GM12874 (cell line): Measurements from ENCODE around the gene PACSIN3.

Source experiments
- CTCF ChIP-seq: IDR thresholded peaks from 2 replicates; pipeline ENCODE4 v1.5.1; 2011; ENCODE audit warnings: low read depth, mild to moderate bottlenecking, control low read depth, low read length, moderate library complexity; ENCODE audit not compliant: insufficient read depth

The PACSIN3 gene

DNA sequence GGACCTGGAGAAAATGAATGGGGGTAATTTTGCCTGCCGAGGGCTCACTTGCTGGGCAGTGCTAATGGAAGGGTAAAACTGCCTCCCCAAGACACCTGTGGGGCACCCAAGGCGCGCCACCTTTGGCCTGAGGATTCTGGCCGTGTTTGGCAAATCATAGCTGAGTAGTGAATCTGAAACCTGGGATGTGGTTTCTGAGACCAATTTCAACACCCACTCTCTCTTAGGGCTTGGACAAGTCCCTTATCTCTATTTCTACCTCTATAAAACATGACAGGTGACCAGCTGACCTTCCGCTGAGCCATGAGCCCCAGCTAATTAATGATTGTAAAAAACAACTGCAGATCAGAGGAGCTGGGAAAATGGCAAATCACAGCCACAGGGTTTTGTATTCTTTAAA is 1.5 kb upstream of the PACSIN3 start:
- no peak for TF ChIP-seq CTCF

DNA sequence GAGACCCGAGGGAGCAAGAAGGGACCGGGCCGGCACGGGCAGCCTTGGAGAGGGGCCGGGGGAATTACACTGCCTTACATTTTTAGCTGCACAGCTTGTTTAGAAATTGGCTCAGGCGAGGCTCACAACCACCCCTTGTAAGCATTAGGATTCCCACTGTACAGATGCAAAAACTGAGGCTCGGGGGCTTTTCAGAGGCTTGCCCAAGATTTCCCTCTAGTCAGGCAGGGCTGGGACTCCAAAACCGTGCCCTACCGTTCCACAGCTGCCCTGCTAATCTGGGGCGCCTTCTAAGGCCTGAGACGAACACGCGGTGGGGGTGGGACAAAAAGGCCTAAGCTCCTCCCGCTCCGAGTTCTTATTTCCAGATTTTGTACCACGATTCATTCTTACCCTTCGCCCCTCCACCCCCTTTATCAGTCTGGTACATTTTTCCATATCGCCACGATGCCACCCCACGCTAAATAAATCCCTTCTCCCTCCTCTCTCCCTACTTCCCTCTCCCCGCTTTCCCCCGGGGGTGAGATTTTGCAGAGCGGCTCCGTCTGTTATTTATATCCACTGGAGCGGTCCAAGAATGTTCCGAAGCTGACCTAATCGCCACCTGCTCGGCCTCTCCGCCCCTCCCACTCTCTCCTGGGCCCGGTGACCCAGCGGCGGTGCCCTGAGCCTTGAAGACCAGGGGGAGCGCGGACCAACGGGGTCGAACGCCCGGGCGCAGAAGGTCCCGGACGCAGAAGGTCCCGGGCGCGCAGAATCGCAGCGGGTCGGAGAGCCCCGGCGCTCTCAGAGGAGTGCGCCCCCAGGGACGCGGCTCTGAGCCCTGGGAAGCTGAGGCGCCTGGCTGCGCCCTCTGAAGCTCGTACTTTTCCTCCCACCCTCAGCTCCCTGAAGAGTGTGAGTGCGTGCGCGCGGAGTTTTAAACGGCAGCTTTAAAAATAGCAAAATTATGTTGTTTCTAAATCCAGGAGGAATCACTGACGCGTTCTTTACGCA is 764 bp upstream of the PACSIN3 start:
- TF ChIP-seq CTCF, result no peak

DNA sequence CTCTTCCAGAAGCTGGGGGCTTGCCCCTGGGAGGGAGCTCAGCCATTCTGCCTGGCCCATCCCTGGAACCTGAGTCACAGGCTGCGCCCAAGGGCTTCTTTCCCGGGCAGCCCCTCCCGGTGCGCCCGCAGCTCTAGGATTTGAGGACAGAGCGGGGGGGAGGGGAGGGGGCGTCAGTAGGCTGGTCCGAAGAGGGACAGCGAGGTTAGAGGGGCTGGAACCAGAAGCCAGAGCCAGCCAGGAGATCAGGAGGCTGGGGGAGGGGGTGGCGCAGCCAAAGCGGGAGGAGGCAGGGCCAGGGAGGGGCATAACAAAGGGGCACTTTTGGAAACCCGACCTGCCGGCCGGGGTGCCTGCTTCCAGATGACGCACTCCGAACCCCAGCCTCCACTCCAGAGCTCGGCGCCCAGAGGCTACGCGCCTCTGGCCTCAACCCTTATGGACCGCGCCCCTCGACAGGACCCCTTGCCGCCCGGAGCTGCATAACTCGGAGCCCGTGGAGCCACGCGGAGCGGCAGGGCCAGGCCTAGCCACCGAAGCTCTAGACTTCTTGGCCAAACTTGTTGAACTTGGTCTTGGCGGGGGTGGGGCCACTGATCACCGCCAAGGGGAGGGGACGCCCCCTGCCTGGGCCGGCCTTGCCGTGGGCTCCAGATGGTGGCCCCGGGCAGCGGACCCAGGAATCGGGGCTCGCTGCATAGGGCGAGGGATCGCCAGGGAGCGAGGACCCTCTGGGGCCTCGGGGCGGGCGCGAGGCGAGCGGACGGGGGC is 744 bp downstream of the PACSIN3 start:
- TF ChIP-seq CTCF, result no peak

DNA sequence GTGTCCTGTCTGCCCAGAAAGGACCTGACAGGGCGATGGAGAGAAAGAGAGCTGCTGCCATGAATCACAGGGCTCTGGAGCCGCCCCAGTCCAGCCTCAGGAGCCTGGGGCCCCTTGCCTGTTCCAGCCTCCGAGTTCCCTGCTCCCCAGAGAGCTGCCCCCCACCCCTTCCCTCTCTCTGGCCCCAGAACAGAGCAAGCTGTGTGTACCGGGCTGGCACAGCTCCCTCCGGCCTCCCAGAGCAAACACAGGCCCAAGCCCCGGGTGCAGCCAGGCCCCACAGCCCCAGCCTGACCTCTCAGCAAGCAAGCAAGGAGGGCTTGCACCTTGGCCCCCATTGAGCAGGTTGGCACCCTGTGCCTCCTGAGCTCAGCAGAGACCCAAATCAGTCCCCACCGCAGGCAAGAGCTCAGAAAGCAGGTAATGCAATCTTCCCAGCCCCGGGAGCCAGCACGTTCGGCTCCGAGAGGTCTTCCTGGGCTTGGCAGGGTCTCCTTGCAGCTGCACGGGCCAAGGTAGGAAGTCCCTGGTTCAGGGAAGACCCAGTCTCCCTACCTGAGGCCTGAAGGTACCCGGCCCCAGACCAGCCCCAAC is 1.4 kb downstream of the PACSIN3 start:
- no peak for TF ChIP-seq CTCF

DNA sequence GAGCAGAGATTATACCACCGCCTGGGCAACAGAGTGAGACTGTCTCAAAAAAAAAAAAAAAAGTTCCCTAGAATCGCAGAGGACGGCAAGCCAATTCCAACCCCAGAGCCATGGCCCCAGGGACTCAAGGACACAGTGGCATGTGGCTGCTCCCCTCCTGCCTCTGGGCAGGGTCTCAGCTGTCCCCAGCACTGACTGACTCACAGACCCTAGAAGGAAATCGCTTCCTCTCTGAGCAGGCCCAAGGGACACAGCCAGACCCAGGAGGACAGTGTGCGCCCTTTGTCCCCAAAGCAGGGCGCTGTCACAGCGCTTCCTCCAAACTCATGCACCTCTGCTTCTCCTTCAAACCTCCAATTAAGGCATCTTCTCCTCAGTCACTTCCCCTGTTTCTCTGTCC is 2.3 kb downstream of the PACSIN3 start:
- TF ChIP-seq CTCF, result no peak

GRCh38 chr11:47183031-47183856 is 3.0 kb downstream of the PACSIN3 start:
- no peak for TF ChIP-seq CTCF
